Measurements from ENCODE around the gene TYSND1. TPM values are rescaled to one million over a fixed set of nuclear protein-coding genes. Genes with fewer than 3 reads are reported as not detected.
"Not testable (repeated sequence)": the region's sequence is repeated elsewhere in the genome, so short reads cannot be mapped to it uniquely, and the experiment has no call there.

The TYSND1 gene
- total RNA-seq: 16.0 TPM

- peak; percentile 95 for ATAC-seq
These were observed at the start of gene TYSND1 for GRCh38 chr10:70146489-70147258. Gene TYSND1 (minus strand): TSS chr10:70146700. CDS start chr10:70146586, 114 bp downstream.

GRCh38 chr10:70193391-70193844 lies 46.9 kb upstream of the TYSND1 start:
- ATAC-seq: peak; percentile 44

GRCh38 chr10:70192326-70192968 lies 45.9 kb upstream of the TYSND1 start:
- ATAC-seq: peak; percentile 42

GRCh38 chr10:70191972-70192305 lies 45.4 kb upstream of the TYSND1 start:
- peak; percentile 40 for ATAC-seq

- ATAC-seq: no peak
These were observed 44.9 kb upstream of the TYSND1 start for GRCh38 chr10:70191161-70191971.

- ATAC-seq: no peak
These were observed 44.1 kb upstream of the TYSND1 start for GRCh38 chr10:70190581-70190980.

- no peak for ATAC-seq
These were observed 43.6 kb upstream of the TYSND1 start for GRCh38 chr10:70190102-70190501.

GRCh38 chr10:70188768-70189167 lies 42.3 kb upstream of the TYSND1 start:
- ATAC-seq: no peak

GRCh38 chr10:70186571-70186970 lies 40.1 kb upstream of the TYSND1 start:
- peak; percentile 17 for ATAC-seq

GRCh38 chr10:70186090-70186489 lies 39.6 kb upstream of the TYSND1 start:
- ATAC-seq: peak; percentile 56

- no peak for ATAC-seq
These were observed 36.8 kb upstream of the TYSND1 start for GRCh38 chr10:70183304-70183703.

- ATAC-seq: not testable (repeated sequence)
These were observed 32.7 kb upstream of the TYSND1 start for GRCh38 chr10:70179209-70179608.

- no peak for ATAC-seq
These were observed 31.7 kb upstream of the TYSND1 start for GRCh38 chr10:70178139-70178725.

GRCh38 chr10:70176441-70176840 lies 29.9 kb upstream of the TYSND1 start:
- no peak for ATAC-seq

GRCh38 chr10:70175516-70175915 lies 29.0 kb upstream of the TYSND1 start:
- ATAC-seq: no peak

- peak; percentile 47 for ATAC-seq
These were observed 27.7 kb upstream of the TYSND1 start for GRCh38 chr10:70174058-70174741.

GRCh38 chr10:70169649-70170364 lies 23.3 kb upstream of the TYSND1 start:
- peak; percentile 4 for ATAC-seq

GRCh38 chr10:70169011-70169410 lies 22.5 kb upstream of the TYSND1 start:
- ATAC-seq: no peak

GRCh38 chr10:70167246-70167645 lies 20.7 kb upstream of the TYSND1 start:
- ATAC-seq: no peak

GRCh38 chr10:70166394-70166793 lies 19.9 kb upstream of the TYSND1 start:
- no peak for ATAC-seq

GRCh38 chr10:70164163-70164562 lies 17.7 kb upstream of the TYSND1 start:
- no peak for ATAC-seq

GRCh38 chr10:70163448-70163847 lies 16.9 kb upstream of the TYSND1 start:
- ATAC-seq: no peak

Measured in esophagus mucosa (tissue), 1 donor.